Activated naive CD8-positive, alpha-beta T cell treated with anti-CD3 and anti-CD28 coated beads, Interleukin-2, amount 50 U/mL, for 24 hours (primary cell): ENCODE results near the gene SURF6.
"Not testable (repeated sequence)": the region's sequence is repeated elsewhere in the genome, so short reads cannot be mapped to it uniquely, and the experiment has no call there.

Source experiments
- ATAC-seq: fragments of 150-1000 bp; cut with Tn5 transposase; one replicate; pipeline ENCODE4 v1.10.0; 2021
- DNase-seq: peaks from one replicate; pipeline ENCODE4 v3.0.0; 2021
- H3K27ac Mint-ChIP-seq: one replicate; pipeline ENCODE4 v1.8.0; 2021; ENCODE audit warnings: mild to moderate bottlenecking, mixed read lengths
- H3K27me3 Mint-ChIP-seq: one replicate; pipeline ENCODE4 v1.8.0; 2021; ENCODE audit warnings: mixed read lengths
- H3K36me3 Mint-ChIP-seq: one replicate; pipeline ENCODE4 v1.8.0; 2021; ENCODE audit warnings: low read depth, mixed read lengths
- H3K4me1 Mint-ChIP-seq: one replicate; pipeline ENCODE4 v1.8.0; 2021; ENCODE audit warnings: mixed read lengths
- H3K4me3 Mint-ChIP-seq: one replicate; pipeline ENCODE4 v1.8.0; 2021; ENCODE audit warnings: mild to moderate bottlenecking, moderate library complexity, mixed read lengths
- H3K9me3 Mint-ChIP-seq: one replicate; pipeline ENCODE4 v1.8.0; 2021; ENCODE audit warnings: mixed read lengths

The SURF6 gene

DNA sequence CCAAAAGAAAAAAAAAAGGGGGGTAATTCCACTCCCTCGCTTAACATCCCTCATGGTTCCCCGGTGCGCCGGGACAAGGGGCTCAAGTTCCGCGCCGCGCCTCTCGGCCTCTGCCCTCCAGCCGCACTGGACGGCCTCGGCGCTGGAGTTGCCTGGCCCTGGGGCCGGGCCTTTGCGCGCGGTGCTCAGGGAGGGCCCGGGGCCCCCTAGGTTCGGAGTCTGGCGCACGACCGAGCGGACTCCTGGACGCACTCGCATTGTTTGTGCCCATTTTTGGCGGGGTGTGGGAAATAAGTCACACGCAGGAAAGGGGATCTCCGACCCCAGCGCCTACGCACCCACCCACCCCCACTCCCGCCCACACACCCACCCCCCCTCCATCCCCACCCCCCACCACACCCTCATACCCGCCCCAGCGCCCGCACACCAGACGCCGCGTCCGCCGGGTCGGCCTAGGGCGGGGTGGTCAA lies 11.6 kb upstream of the SURF6 start:
- no peaks in the 10 kb centered on the region for H3K9me3 Mint-ChIP-seq
- H3K27ac Mint-ChIP-seq, result peak overlapping the region; percentile 97
- DNase-seq (peak; percentile 55), ATAC-seq (peak; percentile 41)
- H3K4me1 Mint-ChIP-seq, result peaks cover 43% of the 10 kb centered on the region
- H3K4me3 Mint-ChIP-seq, result peak overlapping the region; percentile 97
- peaks cover 3% of the 10 kb centered on the region for H3K27me3 Mint-ChIP-seq
- H3K36me3 Mint-ChIP-seq, result peaks cover 56% of the 10 kb centered on the region

DNA sequence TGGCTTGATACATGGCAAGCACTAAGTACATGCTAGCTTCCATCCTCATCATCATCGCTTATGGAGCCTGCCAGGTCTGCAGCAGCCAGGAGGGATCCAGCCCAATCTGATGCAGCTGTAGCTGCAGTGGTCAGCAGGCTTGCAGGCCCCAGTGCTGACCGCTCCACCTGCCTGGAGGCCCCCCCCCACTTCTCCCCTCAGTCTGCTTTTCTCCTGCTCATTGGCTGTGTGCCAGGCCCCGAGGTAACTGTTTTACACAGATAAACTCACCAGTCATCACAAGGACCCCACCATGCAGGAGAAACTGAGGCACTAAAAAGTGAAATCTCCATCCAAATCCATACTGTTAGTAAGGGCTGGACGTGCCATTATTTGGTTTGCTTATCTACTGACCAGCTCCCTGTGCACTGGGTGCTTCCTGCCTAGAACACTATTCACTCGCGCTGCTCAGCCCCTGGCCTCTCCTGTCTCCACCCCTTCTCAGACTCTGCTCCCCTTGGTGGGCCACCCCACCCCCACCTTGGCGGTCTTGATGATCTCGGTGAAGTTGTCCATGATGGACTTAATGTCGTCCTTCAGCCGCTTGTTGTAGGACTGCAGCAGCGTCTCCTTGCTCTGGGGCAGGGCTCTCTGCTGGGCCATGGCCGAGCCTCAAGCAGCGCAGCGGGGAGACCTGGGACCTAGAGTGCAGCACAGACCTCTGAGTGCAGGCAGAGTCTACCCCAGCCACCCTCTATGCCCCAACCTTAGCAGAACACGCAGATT lies 10.2 kb upstream of the SURF6 start:
- H3K27ac Mint-ChIP-seq, result peak overlapping the region; percentile 97
- peaks cover 3% of the 10 kb centered on the region for H3K27me3 Mint-ChIP-seq
- peak overlapping the region; percentile 97 for H3K4me3 Mint-ChIP-seq
- peaks cover 48% of the 10 kb centered on the region for H3K4me1 Mint-ChIP-seq
- no peaks in the 10 kb centered on the region for H3K9me3 Mint-ChIP-seq
- no peak for DNase-seq
- no peak for ATAC-seq
- peaks cover 45% of the 10 kb centered on the region for H3K36me3 Mint-ChIP-seq

DNA sequence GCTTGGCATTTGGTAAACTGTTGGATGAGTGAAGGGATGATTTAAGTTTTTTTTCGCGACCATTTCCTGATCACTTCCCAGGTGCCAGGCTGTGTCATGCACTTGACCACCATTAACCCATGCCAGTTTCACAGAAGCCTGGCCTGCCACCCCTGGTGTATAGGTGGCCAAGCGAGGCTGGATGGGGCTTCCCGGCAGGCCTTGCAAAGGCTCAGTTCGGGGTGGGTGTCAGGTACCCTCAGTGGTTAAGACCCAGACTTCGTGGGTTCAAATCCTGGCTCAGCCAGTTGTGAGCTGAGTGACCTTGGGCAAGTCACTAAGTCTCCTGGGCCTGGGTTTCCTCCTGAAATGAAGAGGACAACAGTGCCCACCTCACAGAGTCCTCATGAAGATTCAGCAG lies 9.6 kb upstream of the SURF6 start:
- no peak for DNase-seq
- H3K9me3 Mint-ChIP-seq, result no peaks in the 10 kb centered on the region
- no peak for ATAC-seq
- peaks cover 3% of the 10 kb centered on the region for H3K27me3 Mint-ChIP-seq
- H3K27ac Mint-ChIP-seq, result no peak overlapping the region
- H3K4me3 Mint-ChIP-seq, result no peak overlapping the region
- H3K4me1 Mint-ChIP-seq, result peaks cover 50% of the 10 kb centered on the region
- H3K36me3 Mint-ChIP-seq, result peaks cover 45% of the 10 kb centered on the region

DNA sequence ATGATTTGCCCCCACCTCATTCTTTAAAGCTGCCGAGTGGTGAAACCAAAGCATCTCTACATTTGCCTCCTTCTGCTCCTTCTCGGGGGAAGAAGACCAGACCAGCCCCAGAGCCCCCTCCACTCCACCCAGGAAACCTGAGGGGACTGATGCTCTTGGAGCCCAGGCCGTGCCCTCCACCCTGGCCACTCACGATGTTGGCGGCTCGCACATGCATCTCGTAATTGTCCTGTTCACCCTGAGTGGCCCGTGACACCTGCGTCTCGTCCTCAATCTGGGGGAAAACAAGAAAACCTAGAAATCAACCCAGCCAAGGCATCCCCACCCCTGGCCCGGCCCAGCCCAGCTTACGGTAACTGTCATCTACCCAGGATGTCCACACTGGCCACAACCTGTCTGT lies 9.0 kb upstream of the SURF6 start:
- Mint-ChIP-seq H3K36me3 (peaks cover 45% of the 10 kb centered on the region), H3K4me1 (peaks cover 50% of the 10 kb centered on the region), H3K27ac (no peak overlapping the region)

DNA sequence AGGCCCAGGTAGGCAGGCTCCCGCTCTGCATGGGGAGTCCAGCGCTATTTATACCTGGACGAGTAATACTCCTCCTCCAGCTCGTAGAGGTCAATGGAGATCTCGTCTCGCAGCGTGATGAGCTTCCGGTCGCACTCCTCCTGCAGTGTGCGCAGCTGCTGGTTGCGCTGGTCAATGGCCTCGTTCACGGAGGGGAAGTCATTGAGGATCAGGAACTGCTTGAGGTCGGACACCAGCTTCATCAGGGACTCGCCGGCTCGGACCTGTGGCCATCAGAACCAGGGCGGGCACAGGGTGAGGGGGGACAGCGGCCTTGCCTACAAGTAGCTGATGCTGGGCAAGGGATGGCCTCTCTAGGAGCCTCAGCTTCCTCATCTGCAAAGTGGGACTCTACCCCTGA lies 8.1 kb upstream of the SURF6 start:
- DNase-seq (no peak), ATAC-seq (no peak)
- H3K4me3 Mint-ChIP-seq, result no peak overlapping the region
- H3K27ac Mint-ChIP-seq, result no peak overlapping the region
- peaks cover 3% of the 10 kb centered on the region for H3K27me3 Mint-ChIP-seq
- H3K9me3 Mint-ChIP-seq, result no peaks in the 10 kb centered on the region
- H3K36me3 Mint-ChIP-seq, result peaks cover 44% of the 10 kb centered on the region
- peaks cover 46% of the 10 kb centered on the region for H3K4me1 Mint-ChIP-seq

More for the DNA sequence above, 9.0 kb upstream of the SURF6 start:
- ATAC-seq (no peak), DNase-seq (no peak)
- Mint-ChIP-seq H3K27me3 (peaks cover 3% of the 10 kb centered on the region), H3K9me3 (no peaks in the 10 kb centered on the region), H3K4me3 (no peak overlapping the region)

DNA sequence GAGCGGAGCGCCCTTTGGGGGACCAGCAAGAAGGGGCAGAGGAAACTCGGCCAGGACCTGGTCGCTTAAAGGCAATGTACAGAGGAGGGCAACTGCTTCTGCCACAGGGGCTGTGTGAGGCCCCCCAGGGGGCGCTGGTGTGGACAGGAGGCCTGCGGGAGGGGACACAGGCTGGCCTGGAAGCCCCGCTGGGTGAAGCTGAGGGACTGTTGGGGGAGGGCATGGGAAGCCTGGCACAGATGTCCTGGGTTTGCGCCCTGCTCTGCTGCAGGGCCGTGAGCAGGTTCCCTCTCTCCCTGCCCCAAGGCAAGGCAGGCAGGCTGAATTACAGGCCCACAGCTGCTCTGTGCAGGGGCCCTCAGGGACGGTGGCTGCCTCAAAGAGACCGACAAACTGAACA lies 6.6 kb upstream of the SURF6 start:
- H3K9me3 Mint-ChIP-seq, result no peaks in the 10 kb centered on the region
- peaks cover 40% of the 10 kb centered on the region for H3K4me1 Mint-ChIP-seq
- H3K36me3 Mint-ChIP-seq, result peaks cover 39% of the 10 kb centered on the region
- ATAC-seq (no peak), DNase-seq (no peak)
- no peaks in the 10 kb centered on the region for H3K27me3 Mint-ChIP-seq
- H3K4me3 Mint-ChIP-seq, result no peak overlapping the region
- peak overlapping the region; percentile 73 for H3K27ac Mint-ChIP-seq

DNA sequence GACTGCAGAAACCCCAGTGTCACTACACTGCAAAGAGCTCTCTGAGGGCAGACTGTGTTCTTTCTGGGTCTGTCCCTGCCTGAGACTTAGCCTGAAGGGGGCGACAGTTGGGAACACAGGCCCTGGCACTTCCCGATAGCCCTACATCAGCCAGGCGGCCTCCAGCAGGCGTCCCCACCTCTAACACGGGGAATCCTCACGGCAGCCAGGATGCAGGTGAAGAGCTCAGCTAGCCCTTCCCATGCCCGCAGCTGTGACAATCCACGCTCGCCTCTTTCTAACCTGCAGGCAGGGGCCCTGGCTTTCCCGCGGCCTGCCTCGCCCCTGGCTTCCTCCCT lies 6.0 kb upstream of the SURF6 start:
- Mint-ChIP-seq H3K9me3 (no peaks in the 10 kb centered on the region), H3K4me1 (peaks cover 41% of the 10 kb centered on the region), H3K36me3 (peaks cover 39% of the 10 kb centered on the region), H3K27ac (peak overlapping the region; percentile 73), H3K4me3 (no peak overlapping the region), H3K27me3 (no peaks in the 10 kb centered on the region)
- ATAC-seq, result no peak
- DNase-seq, result no peak

DNA sequence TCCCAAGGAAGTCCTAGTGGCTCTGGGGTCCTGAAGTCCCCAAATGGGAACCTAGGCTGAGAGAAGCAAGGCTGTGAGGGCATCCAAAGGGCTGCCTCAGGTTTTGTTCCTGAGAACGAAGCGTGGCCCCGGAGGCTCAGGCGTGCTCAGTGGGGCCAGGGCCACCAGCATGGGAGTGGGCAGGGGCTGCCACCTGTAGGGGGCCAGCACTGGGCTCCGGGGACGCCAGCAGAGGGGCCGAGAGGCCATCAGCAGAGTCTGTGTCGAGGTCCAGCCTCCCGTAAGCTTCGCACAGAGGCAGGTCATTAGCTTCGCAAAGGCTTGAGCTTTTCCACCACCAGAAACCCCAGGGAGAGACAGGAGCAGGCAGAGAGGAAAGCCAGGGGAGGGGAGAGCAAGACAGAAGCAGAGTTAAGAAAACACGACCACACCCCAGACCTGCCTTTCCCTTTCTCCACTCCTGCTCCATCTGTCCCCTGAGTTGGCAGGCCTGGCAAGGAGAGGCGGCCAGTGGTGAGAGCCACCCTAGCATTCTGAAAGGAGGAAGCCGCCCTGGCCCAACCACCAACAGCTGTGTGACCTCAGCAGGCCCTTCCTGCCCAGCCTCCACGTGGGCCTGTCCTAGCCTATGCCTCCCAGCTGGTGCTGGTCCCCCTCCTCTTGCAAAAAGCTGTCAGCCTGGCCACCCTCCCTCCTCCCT lies 5.5 kb upstream of the SURF6 start:
- Mint-ChIP-seq H3K36me3 (peaks cover 40% of the 10 kb centered on the region), H3K27ac (peak overlapping the region; percentile 73), H3K4me1 (peaks cover 41% of the 10 kb centered on the region), H3K27me3 (no peaks in the 10 kb centered on the region), H3K9me3 (no peaks in the 10 kb centered on the region), H3K4me3 (no peak overlapping the region)
- ATAC-seq (no peak), DNase-seq (no peak)

DNA sequence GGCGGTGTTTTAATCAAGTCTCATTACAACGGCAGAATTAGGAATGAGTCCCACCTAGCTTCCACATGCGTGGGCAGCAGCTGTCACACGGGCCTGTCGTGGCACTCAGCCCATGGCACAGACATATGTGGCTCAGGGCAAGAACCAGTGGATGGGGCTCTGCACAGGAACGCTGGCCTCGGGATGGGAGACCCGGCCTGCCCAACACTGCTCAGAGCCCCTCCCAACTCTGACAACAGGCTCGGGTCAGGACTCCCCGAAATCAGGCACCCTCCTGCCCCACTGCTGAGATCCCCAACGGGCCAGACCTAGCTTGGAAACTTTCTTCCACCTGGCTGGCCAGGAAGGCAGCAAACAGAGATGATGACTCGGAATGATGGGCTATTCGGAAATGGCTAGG lies 4.9 kb upstream of the SURF6 start:
- H3K36me3 Mint-ChIP-seq, result peaks cover 43% of the 10 kb centered on the region
- peak overlapping the region; percentile 52 for H3K27ac Mint-ChIP-seq
- no peak overlapping the region for H3K4me3 Mint-ChIP-seq

DNA sequence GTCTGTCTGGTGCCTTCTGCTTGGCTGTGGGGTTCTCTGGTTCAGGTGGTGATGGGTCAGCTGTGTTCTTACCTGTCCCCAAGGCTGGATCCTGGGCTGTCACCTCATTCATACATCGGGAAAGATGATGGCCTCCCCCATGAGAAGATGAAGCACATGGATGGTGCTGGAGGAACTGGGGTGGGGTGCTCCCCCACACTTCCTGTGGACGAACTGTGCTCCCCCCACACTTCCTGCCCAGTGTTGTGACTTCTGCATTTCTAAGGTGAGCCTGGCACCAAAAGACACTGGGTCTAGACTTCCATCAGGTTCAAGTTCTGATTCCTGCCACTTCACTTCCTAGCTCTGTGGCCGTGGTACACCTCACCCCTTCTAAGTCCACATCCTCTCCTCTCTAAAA lies 4.3 kb upstream of the SURF6 start:
- Mint-ChIP-seq H3K36me3 (peaks cover 47% of the 10 kb centered on the region), H3K4me1 (peaks cover 40% of the 10 kb centered on the region), H3K9me3 (no peaks in the 10 kb centered on the region), H3K4me3 (no peak overlapping the region), H3K27me3 (no peaks in the 10 kb centered on the region), H3K27ac (peak overlapping the region; percentile 52)
- DNase-seq (no peak), ATAC-seq (no peak)

More for the DNA sequence above, 4.9 kb upstream of the SURF6 start:
- Mint-ChIP-seq H3K4me1 (peaks cover 38% of the 10 kb centered on the region), H3K27me3 (no peaks in the 10 kb centered on the region), H3K9me3 (no peaks in the 10 kb centered on the region)
- ATAC-seq (no peak), DNase-seq (no peak)

DNA sequence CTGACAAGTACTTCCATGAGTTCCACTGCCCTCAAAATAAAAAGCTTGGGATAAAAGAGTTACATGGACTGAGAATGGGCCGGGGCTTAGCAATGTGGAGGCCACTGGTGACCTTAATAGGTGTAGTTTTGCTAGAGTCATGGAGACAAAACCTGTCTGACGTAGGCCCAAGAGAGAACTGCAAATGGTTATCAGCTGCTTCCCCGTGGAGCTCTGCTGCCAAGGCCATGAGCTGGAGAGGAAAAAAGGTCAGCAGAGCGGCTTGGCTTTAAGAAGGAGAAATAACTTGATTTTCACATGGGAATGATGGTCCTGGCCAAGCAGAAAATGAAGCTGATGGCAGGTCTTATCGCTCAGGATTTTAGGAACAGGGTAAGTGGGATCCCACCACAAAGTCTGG lies 3.7 kb upstream of the SURF6 start:
- no peak for ATAC-seq
- DNase-seq, result no peak
- no peak overlapping the region for H3K4me3 Mint-ChIP-seq
- no peaks in the 10 kb centered on the region for H3K9me3 Mint-ChIP-seq
- H3K36me3 Mint-ChIP-seq, result peaks cover 50% of the 10 kb centered on the region
- no peaks in the 10 kb centered on the region for H3K27me3 Mint-ChIP-seq
- H3K27ac Mint-ChIP-seq, result peak overlapping the region; percentile 52
- H3K4me1 Mint-ChIP-seq, result peaks cover 45% of the 10 kb centered on the region

DNA sequence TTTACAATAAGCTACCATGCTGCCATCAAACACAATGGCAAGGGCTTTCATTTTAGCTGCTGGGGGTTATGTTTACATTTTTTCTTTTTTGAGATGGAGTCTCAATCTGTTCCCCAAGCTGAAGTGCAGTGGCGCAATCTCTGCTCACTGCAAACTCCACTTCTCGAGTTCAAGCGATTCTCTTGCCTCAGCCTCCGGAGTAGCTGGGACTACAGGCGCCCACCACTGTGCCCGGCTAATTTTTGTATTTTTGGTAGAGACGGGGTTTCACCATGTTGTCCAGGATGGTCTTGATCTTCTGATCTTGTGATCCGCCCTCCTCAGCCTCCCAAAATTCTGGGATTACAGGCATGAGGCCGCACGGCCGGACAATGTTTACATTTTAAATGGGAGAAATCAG lies 1.1 kb downstream of the SURF6 start:
- ATAC-seq, H3K9me3 Mint-ChIP-seq, DNase-seq: not testable (repeated sequence)

DNA sequence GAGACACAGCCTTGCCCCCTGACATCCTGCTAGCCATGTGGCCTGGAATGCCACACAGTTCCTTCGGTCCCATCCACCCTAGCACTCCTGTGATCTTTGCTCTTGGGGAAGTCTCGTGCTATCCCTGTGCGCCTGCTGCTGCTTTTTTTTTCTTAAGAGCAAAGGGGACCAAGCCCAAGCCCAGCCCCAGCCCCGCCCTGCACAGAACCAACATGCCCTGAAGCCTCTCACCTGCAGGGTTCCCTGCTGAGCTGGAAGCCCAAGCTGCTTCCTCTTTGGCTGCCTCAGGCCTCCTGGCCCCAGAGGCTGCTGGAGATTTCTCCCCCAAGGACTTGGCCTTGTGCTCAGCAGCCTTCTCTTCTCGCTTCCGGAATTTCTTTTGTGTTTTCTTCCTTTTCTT lies 1.8 kb downstream of the SURF6 start:
- Mint-ChIP-seq H3K4me1 (peaks cover 36% of the 10 kb centered on the region), H3K27ac (peak overlapping the region; percentile 95), H3K36me3 (peaks cover 57% of the 10 kb centered on the region)

More for the DNA sequence above, 1.1 kb downstream of the SURF6 start:
- Mint-ChIP-seq H3K4me1 (peaks cover 41% of the 10 kb centered on the region), H3K4me3 (peak overlapping the region; percentile 95), H3K27ac (peak overlapping the region; percentile 95), H3K36me3 (peaks cover 61% of the 10 kb centered on the region)
- not testable (repeated sequence) for H3K27me3 Mint-ChIP-seq

DNA sequence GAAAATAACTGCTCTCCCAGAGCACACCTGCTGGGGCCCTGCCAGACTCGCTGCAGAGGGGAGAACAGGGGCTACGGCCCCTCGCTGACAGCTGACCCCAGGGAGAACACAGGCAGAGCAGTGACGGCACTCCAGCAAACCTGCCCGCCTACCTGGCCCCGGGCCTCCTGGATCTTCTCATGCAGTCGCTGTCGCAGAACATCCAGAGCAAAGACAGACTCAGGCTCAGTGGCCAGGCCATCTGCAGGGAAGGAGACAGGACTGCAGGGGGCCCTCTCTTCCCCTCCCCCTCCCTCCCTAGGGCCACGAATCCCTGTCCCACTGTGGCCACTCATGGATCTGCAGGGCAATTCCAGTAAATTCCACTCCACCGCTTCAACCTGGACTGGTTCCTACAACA lies 2.4 kb downstream of the SURF6 start:
- ATAC-seq, result no peak
- Mint-ChIP-seq H3K4me1 (peaks cover 36% of the 10 kb centered on the region), H3K27ac (peak overlapping the region; percentile 95), H3K4me3 (peak overlapping the region; percentile 95), H3K27me3 (no peaks in the 10 kb centered on the region), H3K9me3 (no peaks in the 10 kb centered on the region), H3K36me3 (peaks cover 56% of the 10 kb centered on the region)
- no peak for DNase-seq

More for the DNA sequence above, 1.8 kb downstream of the SURF6 start:
- Mint-ChIP-seq H3K27me3 (no peaks in the 10 kb centered on the region), H3K9me3 (no peaks in the 10 kb centered on the region), H3K4me3 (peak overlapping the region; percentile 95)
- DNase-seq (no peak), ATAC-seq (no peak)

DNA sequence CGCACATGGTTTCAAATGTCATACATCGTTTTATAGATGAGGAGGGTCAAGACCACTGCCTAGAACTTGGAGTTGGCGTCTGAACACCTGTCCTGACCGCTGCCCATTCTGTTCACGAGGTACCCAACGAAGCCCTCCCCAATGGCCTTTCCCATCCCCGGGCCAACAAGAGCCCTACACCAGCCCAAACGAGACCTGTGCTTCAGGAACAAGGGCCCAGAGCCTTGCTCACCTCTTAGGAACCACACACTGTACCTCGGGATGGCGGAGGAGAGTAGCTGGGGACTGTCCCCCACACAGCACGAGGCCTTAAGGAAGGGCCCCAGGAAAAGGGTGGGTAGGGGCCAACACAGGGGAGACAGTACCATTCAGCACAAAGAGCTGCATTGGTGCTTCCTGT lies 3.0 kb downstream of the SURF6 start:
- no peak overlapping the region for H3K4me3 Mint-ChIP-seq
- H3K4me1 Mint-ChIP-seq, result peaks cover 36% of the 10 kb centered on the region

More for the DNA sequence above, 3.0 kb downstream of the SURF6 start:
- peaks cover 55% of the 10 kb centered on the region for H3K36me3 Mint-ChIP-seq
- H3K9me3 Mint-ChIP-seq, result no peaks in the 10 kb centered on the region
- no peaks in the 10 kb centered on the region for H3K27me3 Mint-ChIP-seq
- H3K27ac Mint-ChIP-seq, result no peak overlapping the region
- DNase-seq, result no peak
- ATAC-seq, result no peak
